HG02623 (cell line): ENCODE measurements around the gene KLF4.

Source experiments
- ATAC-seq: cut with Tn5 transposase; IDR thresholded peaks from one replicate; pipeline ENCODE4 v1.9.1; 2021; ENCODE audit warnings: moderate library complexity; ENCODE audit not compliant: unreplicated experiment

KLF4 gene

GRCh38 chr9:107488375-107489143, 1.0 kb downstream of the KLF4 start:
- ATAC-seq, result no peak

GRCh38 chr9:107487521-107488374, 1.8 kb downstream of the KLF4 start:
- no peak for ATAC-seq

GRCh38 chr9:107486674-107487520, 2.7 kb downstream of the KLF4 start:
- no peak for ATAC-seq

- no peak for ATAC-seq
These were observed 4.0 kb downstream of the KLF4 start for GRCh38 chr9:107485458-107486043.

- ATAC-seq, result no peak
These were observed 5.3 kb downstream of the KLF4 start for GRCh38 chr9:107484117-107484723.

- no peak for ATAC-seq
These were observed 5.9 kb downstream of the KLF4 start for GRCh38 chr9:107483666-107484065.

GRCh38 chr9:107481035-107481434, 8.5 kb downstream of the KLF4 start:
- ATAC-seq, result no peak

GRCh38 chr9:107480386-107480789, 9.2 kb downstream of the KLF4 start:
- no peak for ATAC-seq

GRCh38 chr9:107478805-107479204, 10.8 kb downstream of the KLF4 start:
- no peak for ATAC-seq

- no peak for ATAC-seq
These were observed 15.4 kb downstream of the KLF4 start for GRCh38 chr9:107474124-107474523.

- no peak for ATAC-seq
These were observed 16.8 kb downstream of the KLF4 start for GRCh38 chr9:107472581-107473340.

GRCh38 chr9:107471552-107471951, 18.0 kb downstream of the KLF4 start:
- no peak for ATAC-seq

GRCh38 chr9:107467416-107467815, 22.2 kb downstream of the KLF4 start:
- ATAC-seq, result no peak

- no peak for ATAC-seq
These were observed 22.7 kb downstream of the KLF4 start for GRCh38 chr9:107466826-107467225.

GRCh38 chr9:107465467-107466451, 23.8 kb downstream of the KLF4 start:
- ATAC-seq, result no peak

- ATAC-seq, result no peak
These were observed 25.1 kb downstream of the KLF4 start for GRCh38 chr9:107464516-107464915.

GRCh38 chr9:107462691-107463090, 26.9 kb downstream of the KLF4 start:
- no peak for ATAC-seq
